B cell (primary cell): ENCODE results near the gene KRT6C.

Experiments
- EZH2 ChIP-seq: IDR thresholded peaks from 2 replicates; pipeline ENCODE4 v1.6.1; 2012; ENCODE audit warnings: borderline replicate concordance, low read depth, mild to moderate bottlenecking, moderate library complexity, low read length; ENCODE audit not compliant: insufficient read depth, poor library complexity, severe bottlenecking
- TF ChIP-seq, protein P1 (sequence below): fragments of 200-600 bp; IDR thresholded peaks from one replicate; pipeline ENCODE4 v1.8.0; 2022; ENCODE audit warnings: antibody characterized with exemption, mild to moderate bottlenecking

DNA sequence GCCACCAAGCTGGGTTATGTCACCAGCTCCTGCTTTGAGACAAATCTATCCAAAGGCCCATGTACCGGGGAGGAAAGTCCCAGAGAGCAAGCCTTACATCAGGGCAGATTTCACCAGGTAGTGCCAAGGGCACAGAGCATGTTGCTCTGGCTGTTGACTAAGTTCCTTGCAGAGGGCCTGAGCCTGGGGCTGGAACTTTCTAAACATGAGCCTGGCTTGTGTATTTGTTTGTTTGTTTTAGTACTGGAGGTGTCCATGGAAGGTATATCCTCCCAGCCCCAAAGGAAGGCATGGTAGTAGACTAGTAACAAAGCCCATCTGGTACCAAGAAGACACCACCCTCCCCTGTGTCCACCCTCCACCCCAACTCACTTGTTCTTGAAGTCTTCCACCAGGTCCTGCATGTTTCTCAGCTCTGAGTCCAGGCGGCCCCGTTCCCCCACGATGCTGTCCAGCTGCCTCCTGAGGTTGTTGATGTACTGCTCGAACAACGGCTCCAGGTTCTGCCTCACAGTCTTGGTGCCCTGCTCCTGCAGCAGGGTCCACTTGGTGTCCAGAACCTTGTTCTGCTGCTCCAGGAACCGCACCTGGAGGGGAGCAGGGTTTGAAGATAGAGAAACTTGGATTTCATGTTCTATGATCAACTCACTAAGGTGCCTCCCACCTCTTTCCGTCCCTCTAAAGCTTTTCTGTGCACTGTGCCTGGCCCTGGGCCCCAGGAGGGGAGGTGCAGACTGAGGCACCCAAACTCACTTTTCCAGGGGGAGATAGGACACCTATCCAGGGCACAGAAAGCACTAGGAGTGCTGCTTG, 45.2 kb upstream of the KRT6C start:
- TF ChIP-seq, protein P1, sequence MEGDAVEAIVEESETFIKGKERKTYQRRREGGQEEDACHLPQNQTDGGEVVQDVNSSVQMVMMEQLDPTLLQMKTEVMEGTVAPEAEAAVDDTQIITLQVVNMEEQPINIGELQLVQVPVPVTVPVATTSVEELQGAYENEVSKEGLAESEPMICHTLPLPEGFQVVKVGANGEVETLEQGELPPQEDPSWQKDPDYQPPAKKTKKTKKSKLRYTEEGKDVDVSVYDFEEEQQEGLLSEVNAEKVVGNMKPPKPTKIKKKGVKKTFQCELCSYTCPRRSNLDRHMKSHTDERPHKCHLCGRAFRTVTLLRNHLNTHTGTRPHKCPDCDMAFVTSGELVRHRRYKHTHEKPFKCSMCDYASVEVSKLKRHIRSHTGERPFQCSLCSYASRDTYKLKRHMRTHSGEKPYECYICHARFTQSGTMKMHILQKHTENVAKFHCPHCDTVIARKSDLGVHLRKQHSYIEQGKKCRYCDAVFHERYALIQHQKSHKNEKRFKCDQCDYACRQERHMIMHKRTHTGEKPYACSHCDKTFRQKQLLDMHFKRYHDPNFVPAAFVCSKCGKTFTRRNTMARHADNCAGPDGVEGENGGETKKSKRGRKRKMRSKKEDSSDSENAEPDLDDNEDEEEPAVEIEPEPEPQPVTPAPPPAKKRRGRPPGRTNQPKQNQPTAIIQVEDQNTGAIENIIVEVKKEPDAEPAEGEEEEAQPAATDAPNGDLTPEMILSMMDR, result no peak
- TF ChIP-seq EZH2, result no peak
